CD8-positive, alpha-beta memory T cell (primary cell): Measurements from ENCODE around the gene NELFCD. TPM values are rescaled to one million over a fixed set of nuclear protein-coding genes. Genes with fewer than 3 reads are reported as not detected.
"Not testable (repeated sequence)": the region's sequence is repeated elsewhere in the genome, so short reads cannot be mapped to it uniquely, and the experiment has no call there.

Experiments used
- CTCF ChIA-PET: fragments of 350-600 bp; sonication (Branson Sonifier 250); formaldehyde crosslinking; loops from one replicate; lab custom pipeline; 2021; ENCODE audit warnings: antibody characterized with exemption; lab: Charles Lee
- POLR2A ChIA-PET: fragments of 350-600 bp; sonication (Branson Sonifier 250); formaldehyde crosslinking; loops from one replicate; lab custom pipeline; 2021; ENCODE audit warnings: antibody characterized with exemption; lab: Charles Lee
- DNase-seq, 5 donors: peaks; one replicate each; pipeline versions ENCODE4 v3.0.0 to v3.0.0-alpha.2; 2020 to 2022; ENCODE audit warnings: mixed read lengths in 1 of 5
- H3K27ac ChIP-seq: one replicate; pipeline ENCODE4 v1.7.0; 2013; ENCODE audit warnings: low read depth, mild to moderate bottlenecking, low read length, moderate library complexity
- H3K27me3 ChIP-seq: 2 replicates; pipeline ENCODE4 v1.7.0; 2013; ENCODE audit warnings: low read length, mild to moderate bottlenecking; ENCODE audit not compliant: insufficient read depth, poor library complexity, severe bottlenecking
- H3K36me3 ChIP-seq: 2 replicates; pipeline ENCODE4 v1.7.0; 2013; ENCODE audit warnings: mild to moderate bottlenecking, low read length, moderate library complexity; ENCODE audit not compliant: insufficient read depth
- H3K4me1 ChIP-seq: 2 replicates; pipeline ENCODE4 v1.7.0; 2013; ENCODE audit warnings: mild to moderate bottlenecking, low read length, moderate library complexity; ENCODE audit not compliant: insufficient read depth
- H3K4me3 ChIP-seq: 2 replicates; pipeline ENCODE4 v1.7.0; 2013; ENCODE audit warnings: mild to moderate bottlenecking, low read length
- H3K9me3 ChIP-seq: 2 replicates; pipeline ENCODE4 v1.7.0; 2013; ENCODE audit warnings: mild to moderate bottlenecking, low read length
- H3K27ac Mint-ChIP-seq, 8 donors: one replicate each; pipeline ENCODE4 v1.8.0; 2020 to 2021; ENCODE audit warnings: mixed read lengths in 8 of 8, mild to moderate bottlenecking in 6 of 8, inconsistent platforms in 3 of 8, moderate library complexity in 3 of 8
- H3K27me3 Mint-ChIP-seq, 2 donors: one replicate each; pipeline ENCODE4 v1.8.0; 2020 to 2021; ENCODE audit warnings: mixed read lengths in 2 of 2, mild to moderate bottlenecking in 1 of 2, moderate library complexity in 1 of 2
- H3K36me3 Mint-ChIP-seq, 3 donors: one replicate each; pipeline ENCODE4 v1.8.0; 2020 to 2021; ENCODE audit warnings: mixed read lengths in 3 of 3, inconsistent platforms in 1 of 3, mild to moderate bottlenecking in 1 of 3
- H3K4me1 Mint-ChIP-seq, 3 donors: one replicate each; pipeline ENCODE4 v1.8.0; 2020 to 2021; ENCODE audit warnings: mixed read lengths in 3 of 3, inconsistent platforms in 1 of 3, mild to moderate bottlenecking in 1 of 3
- H3K4me3 Mint-ChIP-seq, 7 donors: one replicate each; pipeline ENCODE4 v1.8.0; 2020 to 2021; ENCODE audit warnings: mixed read lengths in 7 of 7, mild to moderate bottlenecking in 6 of 7, moderate library complexity in 4 of 7, inconsistent platforms in 2 of 7
- H3K9me3 Mint-ChIP-seq, 5 donors: one replicate each; pipeline ENCODE4 v1.8.0; 2020 to 2022; ENCODE audit warnings: mixed read lengths in 5 of 5, mild to moderate bottlenecking in 3 of 5, moderate library complexity in 2 of 5, inconsistent platforms in 1 of 5
- polyA plus RNA-seq: library from polyadenylated mRNA; unstranded; fragments of 300-500 nt; fragmentation: Illumina TruSeq; gene quantifications from one replicate; pipeline ENCODE4 v1.2.3, GENCODE V29; 2021
- total RNA-seq, 2 experiments: library from RNA; stranded (reverse); gene quantifications; one replicate each; pipeline ENCODE4 v1.2.3, GENCODE V29; 2021

Gene NELFCD
- total and polyA plus RNA-seq, 3 experiments from 2014 or later: 78.1 to 108 (median 101) TPM

DNA sequence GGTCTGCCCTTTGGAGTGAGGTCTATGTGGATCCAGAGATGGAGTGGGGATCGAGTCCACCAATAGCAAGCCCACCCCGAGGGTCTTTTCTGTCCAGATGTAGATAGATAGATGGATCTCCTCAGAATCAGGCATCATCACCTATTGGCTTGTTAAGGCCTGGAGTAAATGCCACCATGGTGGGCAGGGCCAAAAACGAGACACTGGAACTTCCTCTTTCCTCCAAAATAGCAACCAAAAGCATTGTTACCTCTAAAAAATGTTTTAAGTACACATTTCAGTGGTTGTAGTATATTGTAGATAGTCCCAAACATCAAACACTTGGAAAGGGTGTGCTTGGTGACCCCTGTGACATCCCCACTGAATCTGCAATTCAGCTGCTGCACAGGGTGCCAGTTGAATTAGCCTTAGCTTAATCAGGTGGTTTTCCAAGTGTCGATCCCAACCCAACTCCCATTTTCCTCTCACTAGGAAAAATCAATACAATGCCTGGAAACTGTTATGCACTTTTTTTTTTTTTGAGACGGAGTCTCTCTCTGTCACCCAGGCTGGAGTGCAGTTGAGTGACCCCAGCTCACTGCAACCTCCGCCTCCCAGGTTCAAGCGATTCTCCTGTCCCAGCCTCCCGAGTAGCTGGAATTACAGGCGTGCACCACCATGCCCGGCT is 35.0 kb upstream of the NELFCD start:
- Mint-ChIP-seq H3K27ac (no peak overlapping the region), H3K4me1 (no peaks in the 10 kb centered on the region), H3K27me3 (peaks cover 2 to 25% of the 10 kb centered on the region in 2 donors), H3K4me3 (no peak overlapping the region), H3K36me3 (no peaks in the 10 kb centered on the region), H3K9me3 (no peaks in the 10 kb centered on the region)
- H3K4me3 ChIP-seq: no peak overlapping the region
- no peaks in the 10 kb centered on the region for H3K36me3 ChIP-seq
- POLR2A ChIA-PET: no interaction called here
- H3K9me3 ChIP-seq: no peaks in the 10 kb centered on the region
- no peaks in the 10 kb centered on the region for H3K4me1 ChIP-seq
- H3K27me3 ChIP-seq: peaks cover 3% of the 10 kb centered on the region
- no peak for DNase-seq
- CTCF ChIA-PET: no interaction called here
- no peak overlapping the region for H3K27ac ChIP-seq

DNA sequence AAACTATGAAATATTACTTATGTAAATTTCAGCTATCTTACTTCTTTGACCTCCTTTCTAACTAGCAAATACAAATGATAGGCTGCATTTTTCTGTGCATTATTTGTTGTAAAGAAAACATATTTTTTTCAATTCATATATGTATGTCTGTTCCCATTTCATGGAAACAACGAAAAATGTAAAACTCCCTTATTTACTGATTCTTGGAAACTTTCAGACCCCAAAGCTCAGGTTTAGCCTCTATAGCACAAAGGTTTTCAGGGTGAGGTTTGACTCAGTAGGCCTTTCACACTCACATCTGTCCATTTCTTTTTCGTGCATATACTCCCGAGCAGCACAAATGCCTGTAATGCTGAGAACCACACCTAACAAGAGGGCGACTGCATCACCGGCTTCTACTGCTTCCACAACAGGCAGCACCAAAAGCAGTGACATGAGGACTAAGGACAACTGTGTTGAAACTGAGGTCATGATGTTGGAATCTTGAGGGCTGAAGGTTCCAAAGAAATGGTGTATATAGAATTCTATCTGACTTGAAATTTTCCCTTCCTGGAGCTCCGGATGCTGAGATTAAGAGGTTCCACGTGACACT is 33.2 kb upstream of the NELFCD start:
- H3K27ac Mint-ChIP-seq, DNase-seq, H3K4me3 ChIP-seq, H3K9me3 ChIP-seq, H3K9me3 Mint-ChIP-seq, H3K36me3 ChIP-seq, POLR2A ChIA-PET, CTCF ChIA-PET, H3K4me1 ChIP-seq, H3K4me3 Mint-ChIP-seq, H3K4me1 Mint-ChIP-seq, H3K36me3 Mint-ChIP-seq, H3K27ac ChIP-seq, H3K27me3 ChIP-seq: not testable (repeated sequence)
- peaks cover 2 to 27% of the 10 kb centered on the region in 2 donors for H3K27me3 Mint-ChIP-seq

DNA sequence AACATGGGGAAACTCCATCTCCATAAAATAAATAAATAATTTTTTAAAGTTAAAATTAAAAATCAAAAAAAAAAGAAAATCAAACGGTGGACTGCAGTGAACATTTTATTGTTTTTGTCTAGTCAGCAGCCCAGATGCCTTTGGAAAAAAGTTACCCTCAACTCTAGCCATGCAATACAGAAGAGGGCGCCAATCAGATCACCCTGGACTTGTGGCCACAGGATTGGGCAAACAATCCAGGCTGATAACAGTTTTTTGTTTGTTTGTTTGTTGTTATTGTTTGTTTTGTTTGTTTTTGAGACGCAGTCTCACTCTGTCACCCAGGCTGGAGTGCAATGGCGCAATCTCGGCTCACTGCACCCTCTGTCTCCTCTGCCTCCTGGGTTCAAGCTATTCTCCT is 30.5 kb upstream of the NELFCD start:
- Histone ChIP-seq H3K4me1 (no peaks in the 10 kb centered on the region), H3K27me3 (no peaks in the 10 kb centered on the region), H3K9me3 (no peaks in the 10 kb centered on the region), H3K4me3 (no peak overlapping the region), H3K27ac (no peak overlapping the region), H3K36me3 (no peaks in the 10 kb centered on the region)
- no peaks in the 10 kb centered on the region for H3K4me1 Mint-ChIP-seq
- no peak overlapping the region for H3K27ac Mint-ChIP-seq
- H3K27me3 Mint-ChIP-seq: peaks cover 3 to 26% of the 10 kb centered on the region in 2 donors
- no peaks in the 10 kb centered on the region for H3K9me3 Mint-ChIP-seq
- CTCF ChIA-PET: no interaction called here
- DNase-seq: no peak
- H3K36me3 Mint-ChIP-seq: no peaks in the 10 kb centered on the region
- no peak overlapping the region for H3K4me3 Mint-ChIP-seq
- POLR2A ChIA-PET: no interaction called here

DNA sequence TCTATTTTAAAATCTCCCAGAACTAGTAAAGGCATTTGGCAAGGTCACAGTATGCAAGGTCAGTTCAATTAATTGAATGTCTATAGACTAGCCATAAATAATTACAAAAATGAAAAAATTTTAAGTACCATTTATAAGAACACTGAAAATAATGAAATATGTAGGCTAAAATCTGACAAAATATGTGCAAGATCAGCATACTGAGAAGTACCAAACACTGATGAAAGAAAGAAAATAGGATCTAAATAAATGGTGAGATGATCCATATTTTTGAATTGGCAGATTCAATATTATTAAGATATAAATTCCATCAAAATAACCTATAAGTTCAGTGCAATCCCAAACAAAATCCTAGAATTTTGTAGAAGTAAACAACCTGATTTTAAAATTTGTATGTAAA is 28.0 kb upstream of the NELFCD start:
- Mint-ChIP-seq H3K4me3 (no peak overlapping the region), H3K9me3 (no peaks in the 10 kb centered on the region)

DNA sequence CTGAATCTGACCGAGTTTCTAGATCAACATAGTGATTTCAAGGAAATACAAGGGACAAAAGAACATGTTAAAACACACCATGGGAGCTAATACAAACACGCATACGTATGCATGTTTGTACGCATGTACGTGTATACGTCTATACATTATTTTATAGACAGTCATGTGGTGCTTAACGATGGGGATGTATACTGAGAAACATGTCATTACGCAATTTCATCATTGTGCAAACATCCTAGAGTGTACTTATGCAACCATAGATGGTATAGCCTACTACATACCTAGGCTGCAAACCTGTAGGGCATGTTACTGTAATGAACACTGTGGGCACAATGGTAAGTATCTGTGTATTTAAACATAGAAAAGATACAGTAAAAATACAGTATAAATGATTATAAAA is 25.0 kb upstream of the NELFCD start:
- no peaks in the 10 kb centered on the region for H3K36me3 ChIP-seq
- Mint-ChIP-seq H3K4me1 (no peaks in the 10 kb centered on the region), H3K9me3 (no peaks in the 10 kb centered on the region), H3K4me3 (no peak overlapping the region), H3K27me3 (peaks cover 2 to 32% of the 10 kb centered on the region in 2 donors), H3K36me3 (no peaks in the 10 kb centered on the region), H3K27ac (no peak overlapping the region)
- CTCF ChIA-PET: no interaction called here
- DNase-seq: no peak
- no peak overlapping the region for H3K4me3 ChIP-seq
- POLR2A ChIA-PET: no interaction called here
- H3K27me3 ChIP-seq: no peaks in the 10 kb centered on the region
- no peaks in the 10 kb centered on the region for H3K4me1 ChIP-seq
- no peaks in the 10 kb centered on the region for H3K9me3 ChIP-seq
- H3K27ac ChIP-seq: no peak overlapping the region

More for the DNA sequence above, 28.0 kb upstream of the NELFCD start:
- Histone ChIP-seq H3K4me3 (no peak overlapping the region), H3K36me3 (no peaks in the 10 kb centered on the region), H3K9me3 (no peaks in the 10 kb centered on the region), H3K27me3 (no peaks in the 10 kb centered on the region), H3K27ac (no peak overlapping the region), H3K4me1 (no peaks in the 10 kb centered on the region)
- DNase-seq: no peak
- CTCF ChIA-PET: no interaction called here
- no peaks in the 10 kb centered on the region for H3K36me3 Mint-ChIP-seq
- peaks cover 3 to 28% of the 10 kb centered on the region in 2 donors for H3K27me3 Mint-ChIP-seq
- POLR2A ChIA-PET: no interaction called here
- no peak overlapping the region for H3K27ac Mint-ChIP-seq
- H3K4me1 Mint-ChIP-seq: no peaks in the 10 kb centered on the region

GRCh38 chr20:58959652-58960051 is 21.4 kb upstream of the NELFCD start:
- Mint-ChIP-seq H3K4me1 (no peaks in the 10 kb centered on the region), H3K27me3 (peaks cover 7 to 27% of the 10 kb centered on the region in 2 donors), H3K4me3 (no peak overlapping the region), H3K9me3 (peaks cover 0 to 7% (median 0%) of the 10 kb centered on the region in 5 donors), H3K27ac (no peak overlapping the region), H3K36me3 (peaks cover 0 to 4% (median under 1%) of the 10 kb centered on the region in 3 donors)
- ChIA-PET POLR2A (no interaction called here), CTCF (interaction anchor here (0.7 kb wide), 1 partner anchor 25 kb away, joined by 3 read pairs; no protein-coding TSS in a partner anchor)
- Histone ChIP-seq H3K36me3 (no peaks in the 10 kb centered on the region), H3K4me1 (no peaks in the 10 kb centered on the region), H3K4me3 (no peak overlapping the region), H3K27ac (no peak overlapping the region), H3K9me3 (no peaks in the 10 kb centered on the region), H3K27me3 (no peaks in the 10 kb centered on the region)
- DNase-seq: no peak

DNA sequence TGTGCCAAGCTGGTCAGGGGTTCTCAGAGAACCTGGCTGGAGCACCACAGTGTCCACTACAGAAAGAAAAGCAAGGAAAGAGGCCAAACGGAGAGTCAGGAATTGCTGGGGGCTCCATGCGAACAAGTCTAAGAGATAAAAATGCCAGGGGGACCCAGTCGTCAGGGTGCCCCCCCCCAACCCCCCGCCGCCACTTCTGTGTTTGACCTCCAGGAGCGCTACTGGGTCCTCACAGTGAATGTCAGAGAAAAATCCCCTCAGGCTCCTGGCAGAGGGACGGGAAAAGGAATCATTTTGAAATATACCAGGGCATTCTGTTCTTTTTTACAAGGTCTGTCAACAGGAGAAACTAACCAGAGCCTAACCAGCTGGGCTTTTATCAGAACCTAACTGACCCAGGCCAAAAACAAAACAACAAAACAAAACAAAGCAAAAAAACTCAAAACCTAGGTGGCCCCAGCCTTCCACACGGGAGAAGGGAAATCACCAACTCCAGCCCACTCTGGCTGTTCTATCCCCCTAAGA is 17.9 kb upstream of the NELFCD start:
- H3K27me3 ChIP-seq: no peaks in the 10 kb centered on the region
- no peak overlapping the region for H3K4me3 ChIP-seq
- Mint-ChIP-seq H3K4me3 (no peak overlapping the region), H3K4me1 (no peaks in the 10 kb centered on the region), H3K27ac (no peak overlapping the region), H3K9me3 (peaks cover 0 to 10% (median 0%) of the 10 kb centered on the region in 5 donors), H3K36me3 (peaks cover 0 to 4% (median 3%) of the 10 kb centered on the region in 3 donors), H3K27me3 (peaks cover 8 to 28% of the 10 kb centered on the region in 2 donors)
- no peaks in the 10 kb centered on the region for H3K36me3 ChIP-seq
- ChIA-PET CTCF (no interaction called here), POLR2A (no interaction called here)
- H3K4me1 ChIP-seq: no peaks in the 10 kb centered on the region
- DNase-seq: no peak
- no peaks in the 10 kb centered on the region for H3K9me3 ChIP-seq
- H3K27ac ChIP-seq: no peak overlapping the region

DNA sequence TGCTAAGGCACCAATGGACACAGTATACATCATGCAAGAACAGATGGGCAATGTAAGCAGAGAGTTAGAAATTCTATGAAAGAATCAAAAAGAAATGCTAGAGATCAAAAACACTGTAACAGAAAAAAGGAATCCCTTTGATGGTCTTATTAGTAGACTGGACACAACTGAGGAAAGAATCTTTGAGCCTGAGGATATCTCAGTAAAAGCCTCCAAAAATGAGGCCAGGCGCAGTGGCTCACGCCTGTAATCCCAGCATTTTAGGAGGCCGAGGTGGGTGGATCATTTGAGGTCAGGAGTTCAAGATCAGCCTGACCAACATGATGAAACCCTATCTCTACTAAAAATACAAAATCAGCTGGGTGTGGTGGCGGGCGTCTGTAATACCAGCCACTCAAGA is 17.1 kb upstream of the NELFCD start:
- H3K4me1 Mint-ChIP-seq, DNase-seq, H3K4me3 ChIP-seq, H3K9me3 ChIP-seq, H3K27me3 ChIP-seq, CTCF ChIA-PET, H3K36me3 ChIP-seq, H3K27ac ChIP-seq, H3K27ac Mint-ChIP-seq, POLR2A ChIA-PET, H3K36me3 Mint-ChIP-seq, H3K4me3 Mint-ChIP-seq, H3K4me1 ChIP-seq: not testable (repeated sequence)
- Mint-ChIP-seq H3K27me3 (peaks cover 8 to 30% of the 10 kb centered on the region in 2 donors), H3K9me3 (peaks cover 0 to 10% (median 0%) of the 10 kb centered on the region in 5 donors)
